PFSK-1 (cell line): ENCODE measurements around the gene ZFPM1.

Source experiments
- FOXP2 ChIP-seq: optimal IDR thresholded peaks from 2 replicates; pipeline ENCODE3; 2011; ENCODE audit warnings: borderline replicate concordance, control low read depth, inconsistent platforms; ENCODE audit not compliant: insufficient read depth; ENCODE audit errors: extremely low read length, extremely low read depth
- POLR2AphosphoS5 ChIP-seq: IDR thresholded peaks from 2 replicates; pipeline ENCODE4 v1.6.1; 2012; ENCODE audit warnings: low read depth, mild to moderate bottlenecking, control low read depth, low read length, moderate library complexity
- REST ChIP-seq, 2 experiments: IDR thresholded peaks; 2 replicates each; pipeline versions ENCODE4 v1.6.1 to v1.8.0; 2011 to 2012; ENCODE audit warnings: low read depth in 2 of 2, low read length in 2 of 2, control low read depth in 1 of 2, inconsistent platforms in 1 of 2, mild to moderate bottlenecking in 1 of 2, moderate library complexity in 1 of 2; ENCODE audit not compliant: insufficient read depth in 1 of 2
- SIN3A ChIP-seq: IDR thresholded peaks from 2 replicates; pipeline ENCODE4 v1.6.1; 2012; ENCODE audit warnings: mild to moderate bottlenecking, low read length, moderate library complexity, borderline replicate concordance; ENCODE audit not compliant: insufficient read depth
- TAF1 ChIP-seq: IDR thresholded peaks from 2 replicates; pipeline ENCODE4 v1.6.1; 2012; ENCODE audit warnings: low read length, control low read depth, borderline replicate concordance; ENCODE audit not compliant: insufficient read depth

GRCh38 chr16:88530858-88531203 is 77.8 kb downstream of the ZFPM1 start:
- no peak for TF ChIP-seq POLR2AphosphoS5
- no peak for TF ChIP-seq REST (IDR thresholded peaks at IDR 0.05; ENCODE audit: insufficient read depth in 1 of 2, low read depth in 2 of 2, low read length in 2 of 2)
- no peak for TF ChIP-seq SIN3A
- TF ChIP-seq TAF1: no peak
- TF ChIP-seq FOXP2: no peak
